Prostate gland (tissue), 2 donors: ENCODE measurements around the gene EMP1. TPM values are rescaled to one million over a fixed set of nuclear protein-coding genes. Genes with fewer than 3 reads are reported as not detected.

Source experiments
- DNase-seq: peaks from one replicate; pipeline ENCODE4 v3.0.0-alpha.2; 2019; ENCODE audit warnings: low spot score
- H3K27ac ChIP-seq, 2 donors: fragments of 200-600 bp; sonication (generic); 2 replicates each; pipeline ENCODE4 v1.5.1; 2017 to 2019
- H3K27me3 ChIP-seq: fragments of 200-600 bp; sonication (generic); replicated peaks from 2 replicates; pipeline ENCODE4 v1.5.1; 2019; ENCODE audit not compliant: insufficient read depth
- H3K36me3 ChIP-seq, 2 donors: fragments of 200-600 bp; sonication (generic); 1 replicate in 1 of 2; 2 replicates in 1 of 2; pipeline versions ENCODE4 v1.5.1 to v1.8.1; 2017 to 2019
- H3K4me1 ChIP-seq: fragments of 200-600 bp; sonication (generic); replicated peaks from 2 replicates; pipeline ENCODE4 v1.5.1; 2019
- H3K4me3 ChIP-seq, 2 donors: fragments of 200-600 bp; sonication (generic); 2 replicates each; pipeline ENCODE4 v1.5.1; 2017 to 2019
- H3K9me3 ChIP-seq: fragments of 200-600 bp; sonication (generic); 2 replicates; pipeline ENCODE4 v1.5.1; 2017
- CTCF ChIP-seq, 4 experiments: fragments of 200-600 bp in 2 of 4; fragments of 450-650 bp in 2 of 4; sonication (generic) in 2 of 4; IDR thresholded peaks; 1 replicate in 3 of 4; 2 replicates in 1 of 4; pipeline ENCODE4 v1.5.1; 2016 to 2019; ENCODE audit warnings: antibody characterized with exemption in 4 of 4, mild to moderate bottlenecking in 2 of 4, moderate library complexity in 2 of 4
- POLR2A ChIP-seq: fragments of 450-650 bp; IDR thresholded peaks from one replicate; pipeline ENCODE4 v1.6.1; 2016; ENCODE audit warnings: antibody characterized with exemption, mild to moderate bottlenecking
- POLR2AphosphoS5 ChIP-seq: sonication (generic); formaldehyde crosslinking; IDR thresholded peaks from one replicate; pipeline ENCODE4 v1.6.1; 2017; ENCODE audit warnings: antibody characterized with exemption
- WGBS: methylation state at CpG from one replicate; pipeline ENCODE4 v1.1.5; 2018; 5-methylcytosine and 5-hydroxymethylcytosine counted together
- intact Hi-C: fragments of 100-400 bp; cut with DNase I; formaldehyde crosslinking; loops from one replicate; pipeline ENCODE4 v1.14.2; 2022
- total RNA-seq, 2 donors: library from RNA; depleted of rRNA; stranded (reverse); fragments of >200 nt; gene quantifications; one replicate each; pipeline ENCODE4 v1.1.0, GENCODE V29; 2016

The EMP1 gene
- total RNA-seq, 2 donors from 2014 or later, result 38.9 to 71.6 TPM

- H3K4me3 ChIP-seq, result no peak overlapping the region
- H3K36me3 ChIP-seq, result no peaks in the 10 kb centered on the region
- TF ChIP-seq CTCF (IDR thresholded peaks at IDR 0.05), result no peak
- no peak for TF ChIP-seq POLR2A
- no peak for TF ChIP-seq POLR2AphosphoS5
- no peaks in the 10 kb centered on the region for H3K27me3 ChIP-seq
- no peak for DNase-seq
- intact Hi-C loops, result no loop called here
- WGBS, result 59% methylated on average over 3 of the region's 3 CpGs
- no peak overlapping the region for H3K27ac ChIP-seq
- no peaks in the 10 kb centered on the region for H3K9me3 ChIP-seq
- no peaks in the 10 kb centered on the region for H3K4me1 ChIP-seq
These were observed 15.0 kb upstream of the EMP1 start for GRCh38 chr12:13181375-13182070.

- Histone ChIP-seq H3K9me3 (no peaks in the 10 kb centered on the region), H3K27ac (no peak overlapping the region), H3K4me3 (no peak overlapping the region), H3K36me3 (no peaks in the 10 kb centered on the region), H3K27me3 (no peaks in the 10 kb centered on the region), H3K4me1 (no peaks in the 10 kb centered on the region)
- WGBS, result 92% methylated on average over 1 of the region's 1 CpG
- intact Hi-C loops, result no loop called here
- no peak for DNase-seq
- TF ChIP-seq CTCF (IDR thresholded peaks at IDR 0.05), result no peak
- TF ChIP-seq POLR2A, result no peak
- TF ChIP-seq POLR2AphosphoS5, result no peak
These were observed 13.6 kb upstream of the EMP1 start for GRCh38 chr12:13182881-13183280.

- Histone ChIP-seq H3K27ac (no peak overlapping the region), H3K4me3 (no peak overlapping the region), H3K9me3 (no peaks in the 10 kb centered on the region), H3K36me3 (no peaks in the 10 kb centered on the region), H3K4me1 (no peaks in the 10 kb centered on the region), H3K27me3 (no peaks in the 10 kb centered on the region)
- TF ChIP-seq CTCF (IDR thresholded peaks at IDR 0.05) (no peak), POLR2A (no peak), POLR2AphosphoS5 (no peak)
- intact Hi-C loops, result no loop called here
- no peak for DNase-seq
These were observed 12.9 kb upstream of the EMP1 start for GRCh38 chr12:13183620-13184019.

GRCh38 chr12:13186302-13186701 is 10.2 kb upstream of the EMP1 start:
- intact Hi-C loops, result no loop called here
- Histone ChIP-seq H3K9me3 (no peaks in the 10 kb centered on the region), H3K4me3 (no peak overlapping the region), H3K27ac (no peak overlapping the region), H3K27me3 (no peaks in the 10 kb centered on the region), H3K4me1 (no peaks in the 10 kb centered on the region), H3K36me3 (no peaks in the 10 kb centered on the region)
- TF ChIP-seq POLR2A (no peak), CTCF (IDR thresholded peaks at IDR 0.05) (no peak), POLR2AphosphoS5 (no peak)
- DNase-seq, result no peak
- 99% methylated on average over 4 of the region's 4 CpGs for WGBS

GRCh38 chr12:13187399-13187798 is 9.1 kb upstream of the EMP1 start:
- DNase-seq, result no peak
- Histone ChIP-seq H3K4me3 (no peak overlapping the region), H3K9me3 (no peaks in the 10 kb centered on the region), H3K4me1 (no peaks in the 10 kb centered on the region), H3K27me3 (no peaks in the 10 kb centered on the region), H3K36me3 (no peaks in the 10 kb centered on the region), H3K27ac (no peak overlapping the region)
- WGBS, result 46% methylated on average over 4 of the region's 4 CpGs
- TF ChIP-seq POLR2A, result no peak
- no peak for TF ChIP-seq CTCF (IDR thresholded peaks at IDR 0.05)
- TF ChIP-seq POLR2AphosphoS5, result no peak
- intact Hi-C loops, result no loop called here
